ENCODE data around the gene PYROXD2. TPM values are rescaled to one million over a fixed set of nuclear protein-coding genes. Genes with fewer than 3 reads are reported as not detected.

PYROXD2 gene
- total and polyA plus RNA-seq, 2 experiments from 2014 or later, result 1.3 to 2.6 TPM

GRCh38 chr10:98382691-98383101 is 32.3 kb downstream of the PYROXD2 start:
- Mint-ChIP-seq H3K4me1 (peaks cover 8% of the 10 kb centered on the region), H3K9me3 (peaks cover 3% of the 10 kb centered on the region; the same call in 1 of the 3 replicates), H3K36me3 (ENCODE audit: low read depth) (0 out of 3 replicates have a peak, but pooled peaks cover 2% of the 10 kb centered on the region), H3K27ac (no peak overlapping the region), H3K27me3 (ENCODE audit: insufficient read depth, low read depth, poor library complexity) (peaks cover 5% of the 10 kb centered on the region), H3K4me3 (no peak overlapping the region)
- no peaks in the 10 kb centered on the region for H4K20me1 ChIP-seq (replicated peaks; ENCODE audit: insufficient read depth)
- TF ChIP-seq NANOG (IDR thresholded peaks at IDR 0.05; ENCODE audit: borderline replicate concordance) (no peak), REST (IDR thresholded peaks at IDR 0.05; ENCODE audit: unreplicated experiment) (no peak), CREB1 (CRISPR knock-in tag; IDR thresholded peaks at IDR 0.05; ENCODE audit: low read depth) (no peak), EZH2 (IDR thresholded peaks at IDR 0.05; ENCODE audit: low read depth, unreplicated experiment) (no peak), JUNB (IDR thresholded peaks at IDR 0.05; ENCODE audit: unreplicated experiment) (no peak), EZH2phosphoT487 (IDR thresholded peaks at IDR 0.05; ENCODE audit: unreplicated experiment) (no peak), ZNF114 (CRISPR knock-in tag; IDR thresholded peaks at IDR 0.05) (no peak), ZNF331 (CRISPR knock-in tag; IDR thresholded peaks at IDR 0.05; ENCODE audit: low read depth) (no peak), STAT1 (IDR thresholded peaks at IDR 0.05; ENCODE audit: unreplicated experiment) (no peak), POLR2AphosphoS5 (IDR thresholded peaks at IDR 0.05; ENCODE audit: low read depth) (no peak)
- TF ChIP-seq, protein P1, sequence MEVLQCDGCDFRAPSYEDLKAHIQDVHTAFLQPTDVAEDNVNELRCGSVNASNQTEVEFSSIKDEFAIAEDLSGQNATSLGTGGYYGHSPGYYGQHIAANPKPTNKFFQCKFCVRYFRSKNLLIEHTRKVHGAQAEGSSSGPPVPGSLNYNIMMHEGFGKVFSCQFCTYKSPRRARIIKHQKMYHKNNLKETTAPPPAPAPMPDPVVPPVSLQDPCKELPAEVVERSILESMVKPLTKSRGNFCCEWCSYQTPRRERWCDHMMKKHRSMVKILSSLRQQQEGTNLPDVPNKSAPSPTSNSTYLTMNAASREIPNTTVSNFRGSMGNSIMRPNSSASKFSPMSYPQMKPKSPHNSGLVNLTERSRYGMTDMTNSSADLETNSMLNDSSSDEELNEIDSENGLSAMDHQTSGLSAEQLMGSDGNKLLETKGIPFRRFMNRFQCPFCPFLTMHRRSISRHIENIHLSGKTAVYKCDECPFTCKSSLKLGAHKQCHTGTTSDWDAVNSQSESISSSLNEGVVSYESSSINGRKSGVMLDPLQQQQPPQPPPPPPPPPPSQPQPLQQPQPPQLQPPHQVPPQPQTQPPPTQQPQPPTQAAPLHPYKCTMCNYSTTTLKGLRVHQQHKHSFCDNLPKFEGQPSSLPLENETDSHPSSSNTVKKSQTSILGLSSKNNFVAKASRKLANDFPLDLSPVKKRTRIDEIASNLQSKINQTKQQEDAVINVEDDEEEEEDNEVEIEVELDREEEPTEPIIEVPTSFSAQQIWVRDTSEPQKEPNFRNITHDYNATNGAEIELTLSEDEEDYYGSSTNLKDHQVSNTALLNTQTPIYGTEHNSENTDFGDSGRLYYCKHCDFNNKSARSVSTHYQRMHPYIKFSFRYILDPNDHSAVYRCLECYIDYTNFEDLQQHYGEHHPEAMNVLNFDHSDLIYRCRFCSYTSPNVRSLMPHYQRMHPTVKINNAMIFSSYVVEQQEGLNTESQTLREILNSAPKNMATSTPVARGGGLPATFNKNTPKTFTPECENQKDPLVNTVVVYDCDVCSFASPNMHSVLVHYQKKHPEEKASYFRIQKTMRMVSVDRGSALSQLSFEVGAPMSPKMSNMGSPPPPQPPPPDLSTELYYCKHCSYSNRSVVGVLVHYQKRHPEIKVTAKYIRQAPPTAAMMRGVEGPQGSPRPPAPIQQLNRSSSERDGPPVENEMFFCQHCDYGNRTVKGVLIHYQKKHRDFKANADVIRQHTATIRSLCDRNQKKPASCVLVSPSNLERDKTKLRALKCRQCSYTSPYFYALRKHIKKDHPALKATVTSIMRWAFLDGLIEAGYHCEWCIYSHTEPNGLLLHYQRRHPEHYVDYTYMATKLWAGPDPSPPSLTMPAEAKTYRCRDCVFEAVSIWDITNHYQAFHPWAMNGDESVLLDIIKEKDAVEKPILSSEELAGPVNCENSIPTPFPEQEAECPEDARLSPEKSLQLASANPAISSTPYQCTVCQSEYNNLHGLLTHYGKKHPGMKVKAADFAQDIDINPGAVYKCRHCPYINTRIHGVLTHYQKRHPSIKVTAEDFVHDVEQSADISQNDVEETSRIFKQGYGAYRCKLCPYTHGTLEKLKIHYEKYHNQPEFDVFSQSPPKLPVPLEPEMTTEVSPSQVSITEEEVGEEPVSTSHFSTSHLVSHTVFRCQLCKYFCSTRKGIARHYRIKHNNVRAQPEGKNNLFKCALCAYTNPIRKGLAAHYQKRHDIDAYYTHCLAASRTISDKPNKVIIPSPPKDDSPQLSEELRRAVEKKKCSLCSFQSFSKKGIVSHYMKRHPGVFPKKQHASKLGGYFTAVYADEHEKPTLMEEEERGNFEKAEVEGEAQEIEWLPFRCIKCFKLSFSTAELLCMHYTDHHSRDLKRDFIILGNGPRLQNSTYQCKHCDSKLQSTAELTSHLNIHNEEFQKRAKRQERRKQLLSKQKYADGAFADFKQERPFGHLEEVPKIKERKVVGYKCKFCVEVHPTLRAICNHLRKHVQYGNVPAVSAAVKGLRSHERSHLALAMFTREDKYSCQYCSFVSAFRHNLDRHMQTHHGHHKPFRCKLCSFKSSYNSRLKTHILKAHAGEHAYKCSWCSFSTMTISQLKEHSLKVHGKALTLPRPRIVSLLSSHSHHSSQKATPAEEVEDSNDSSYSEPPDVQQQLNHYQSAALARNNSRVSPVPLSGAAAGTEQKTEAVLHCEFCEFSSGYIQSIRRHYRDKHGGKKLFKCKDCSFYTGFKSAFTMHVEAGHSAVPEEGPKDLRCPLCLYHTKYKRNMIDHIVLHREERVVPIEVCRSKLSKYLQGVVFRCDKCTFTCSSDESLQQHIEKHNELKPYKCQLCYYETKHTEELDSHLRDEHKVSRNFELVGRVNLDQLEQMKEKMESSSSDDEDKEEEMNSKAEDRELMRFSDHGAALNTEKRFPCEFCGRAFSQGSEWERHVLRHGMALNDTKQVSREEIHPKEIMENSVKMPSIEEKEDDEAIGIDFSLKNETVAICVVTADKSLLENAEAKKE (CRISPR knock-in tag; IDR thresholded peaks at IDR 0.05), result no peak
- TF ChIP-seq, protein P2, sequence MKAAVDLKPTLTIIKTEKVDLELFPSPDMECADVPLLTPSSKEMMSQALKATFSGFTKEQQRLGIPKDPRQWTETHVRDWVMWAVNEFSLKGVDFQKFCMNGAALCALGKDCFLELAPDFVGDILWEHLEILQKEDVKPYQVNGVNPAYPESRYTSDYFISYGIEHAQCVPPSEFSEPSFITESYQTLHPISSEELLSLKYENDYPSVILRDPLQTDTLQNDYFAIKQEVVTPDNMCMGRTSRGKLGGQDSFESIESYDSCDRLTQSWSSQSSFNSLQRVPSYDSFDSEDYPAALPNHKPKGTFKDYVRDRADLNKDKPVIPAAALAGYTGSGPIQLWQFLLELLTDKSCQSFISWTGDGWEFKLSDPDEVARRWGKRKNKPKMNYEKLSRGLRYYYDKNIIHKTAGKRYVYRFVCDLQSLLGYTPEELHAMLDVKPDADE (IDR thresholded peaks at IDR 0.05), result no peak
- TF ChIP-seq, protein P3, sequence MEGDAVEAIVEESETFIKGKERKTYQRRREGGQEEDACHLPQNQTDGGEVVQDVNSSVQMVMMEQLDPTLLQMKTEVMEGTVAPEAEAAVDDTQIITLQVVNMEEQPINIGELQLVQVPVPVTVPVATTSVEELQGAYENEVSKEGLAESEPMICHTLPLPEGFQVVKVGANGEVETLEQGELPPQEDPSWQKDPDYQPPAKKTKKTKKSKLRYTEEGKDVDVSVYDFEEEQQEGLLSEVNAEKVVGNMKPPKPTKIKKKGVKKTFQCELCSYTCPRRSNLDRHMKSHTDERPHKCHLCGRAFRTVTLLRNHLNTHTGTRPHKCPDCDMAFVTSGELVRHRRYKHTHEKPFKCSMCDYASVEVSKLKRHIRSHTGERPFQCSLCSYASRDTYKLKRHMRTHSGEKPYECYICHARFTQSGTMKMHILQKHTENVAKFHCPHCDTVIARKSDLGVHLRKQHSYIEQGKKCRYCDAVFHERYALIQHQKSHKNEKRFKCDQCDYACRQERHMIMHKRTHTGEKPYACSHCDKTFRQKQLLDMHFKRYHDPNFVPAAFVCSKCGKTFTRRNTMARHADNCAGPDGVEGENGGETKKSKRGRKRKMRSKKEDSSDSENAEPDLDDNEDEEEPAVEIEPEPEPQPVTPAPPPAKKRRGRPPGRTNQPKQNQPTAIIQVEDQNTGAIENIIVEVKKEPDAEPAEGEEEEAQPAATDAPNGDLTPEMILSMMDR (conservative IDR thresholded peaks at IDR 0.05; ENCODE audit: low read depth in 2 of 2), result no peak
- no peak overlapping the region for H2AFZ ChIP-seq
- DNase-seq (ENCODE audit: low spot score) (no peak), ATAC-seq (no peak)
- H3K9me2 ChIP-seq (ENCODE audit: insufficient read depth), result no peaks in the 10 kb centered on the region
- H3F3A ChIP-seq (replicated peaks; ENCODE audit: low read depth), result no peaks in the 10 kb centered on the region
- no peaks in the 10 kb centered on the region for H3K36me3 ChIP-seq (ENCODE audit: insufficient read depth)
- no peak overlapping the region for H3K4me3 ChIP-seq
- no peak overlapping the region for H3K4me2 ChIP-seq
- no peaks in the 10 kb centered on the region for H3K79me2 ChIP-seq (replicated peaks; ENCODE audit: insufficient read depth)
- H3K4me1 ChIP-seq (ENCODE audit: insufficient read depth), result no peaks in the 10 kb centered on the region
- no peak overlapping the region for H3K27ac ChIP-seq (ENCODE audit: low read depth)
- no peaks in the 10 kb centered on the region for H3K27me3 ChIP-seq (ENCODE audit: insufficient read depth)
